Measurements from ENCODE around the gene ITFG1.
"Not testable (repeated sequence)": the region's sequence is repeated elsewhere in the genome, so short reads cannot be mapped to it uniquely, and the experiment has no call there.

ITFG1 gene

DNA sequence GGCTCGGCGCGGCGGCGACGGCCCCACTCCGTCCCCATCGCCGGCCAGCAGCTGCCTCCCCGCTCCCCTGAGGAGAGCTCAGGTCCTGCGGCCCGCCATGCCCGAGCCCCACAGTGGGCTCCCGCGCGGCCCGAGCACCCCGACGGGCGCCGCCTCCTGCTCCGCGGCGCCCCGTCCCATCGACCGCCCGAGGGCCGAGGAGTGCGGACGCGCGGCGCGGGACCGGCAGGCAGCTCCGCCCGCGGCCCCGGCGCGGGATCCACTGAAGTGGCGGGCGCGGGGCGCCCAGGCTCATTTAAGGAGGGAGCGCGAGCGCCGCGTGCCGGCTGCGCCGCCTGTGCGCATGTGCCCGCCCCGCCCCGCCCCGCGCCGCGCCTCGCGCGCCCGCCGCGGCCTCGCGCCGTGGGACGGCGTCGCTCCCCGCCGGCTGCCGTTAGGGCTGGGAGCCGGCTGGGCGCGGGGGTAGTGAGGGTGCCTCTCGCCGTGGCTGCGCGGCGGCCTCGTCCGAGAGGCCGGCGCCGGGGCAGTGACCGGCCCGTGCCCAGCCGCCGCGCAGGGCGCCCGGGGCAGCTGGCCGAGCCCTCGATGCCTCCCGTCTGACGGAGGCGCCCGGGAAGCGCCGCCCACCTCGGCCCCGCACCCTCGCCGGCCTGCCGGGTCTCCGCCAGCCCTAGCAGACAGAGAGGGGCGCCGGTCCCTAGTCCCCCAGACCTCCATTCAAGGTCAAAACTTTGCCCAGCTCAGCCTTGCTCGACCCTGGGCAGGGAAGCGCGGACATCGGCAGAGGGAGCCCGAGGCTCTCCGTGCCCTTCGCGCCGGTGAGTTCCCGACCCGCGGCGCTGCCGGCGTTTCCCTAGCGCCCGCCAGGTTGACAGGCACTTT lies 316.9 kb downstream of the ITFG1 start, which contains the start of gene NETO2:
Gene NETO2 (minus strand): TSS at position 269 of the 882 bp plus-strand sequence. CDS start 333 bp downstream, outside the sequence.
- DNase-seq: peak; percentile 46

DNA sequence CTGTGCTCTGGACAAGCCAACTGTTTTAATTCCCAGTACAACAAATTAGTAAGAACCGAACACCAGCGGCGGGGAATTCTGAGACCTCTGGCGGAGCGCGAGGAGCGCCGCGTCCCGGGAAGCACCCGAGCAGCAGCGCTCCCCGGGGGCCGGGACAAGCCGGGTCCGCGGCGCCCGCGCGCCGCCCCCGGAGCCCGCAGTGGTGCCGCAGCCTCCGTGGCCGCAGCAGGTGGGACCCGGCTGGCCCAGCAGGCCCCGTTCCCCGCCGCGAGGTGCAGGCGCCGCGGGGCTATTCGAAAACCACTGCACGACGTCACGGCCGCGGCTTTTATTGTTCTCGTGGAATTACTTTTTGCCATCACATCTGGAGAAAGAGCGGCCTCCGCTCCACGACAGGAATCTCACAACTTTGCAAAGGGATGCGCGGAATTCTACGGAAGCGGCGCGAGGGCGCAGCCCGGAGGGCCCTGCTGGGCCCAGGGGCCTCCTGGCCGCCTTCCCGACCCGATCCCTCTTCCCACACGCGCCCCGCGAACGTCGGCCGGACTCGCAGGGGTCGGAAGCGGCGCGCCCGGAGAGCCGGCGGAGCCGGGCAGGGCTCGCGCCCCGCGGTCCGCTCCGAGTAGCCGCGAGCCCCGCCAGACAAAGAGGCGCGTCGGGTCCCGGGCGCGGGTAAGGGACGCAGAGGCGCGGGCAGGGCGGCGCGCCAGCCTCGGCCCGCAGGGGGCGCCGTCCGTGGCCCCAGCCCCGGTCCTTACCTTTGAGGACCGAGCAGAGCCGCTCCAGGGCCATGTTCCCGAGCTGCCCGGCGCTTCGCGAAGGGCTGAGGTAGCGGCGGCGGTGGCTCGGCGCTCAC lies 317.8 kb downstream of the ITFG1 start:
- DNase-seq: peak; percentile 59

DNA sequence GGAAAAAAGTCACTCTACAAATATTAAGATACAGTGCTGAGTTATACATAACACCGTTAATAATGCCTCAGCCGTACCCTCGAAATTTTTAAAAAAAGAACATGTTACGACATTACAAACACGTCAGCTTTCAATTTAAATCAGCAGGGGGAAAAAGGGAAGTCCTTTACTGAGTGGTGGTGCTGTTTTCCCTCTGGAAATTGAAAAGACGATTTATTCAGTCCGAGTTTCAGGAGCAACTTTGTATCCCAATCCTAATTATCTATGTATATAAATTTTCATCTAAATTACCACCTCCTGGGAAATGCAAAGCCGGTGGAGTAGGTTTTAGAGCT lies 318.4 kb downstream of the ITFG1 start:
- no peak for DNase-seq

- peak; percentile 85 for DNase-seq
Observed at GRCh38 chr16:47141773-47142485, 318.9 kb downstream of the ITFG1 start.

DNA sequence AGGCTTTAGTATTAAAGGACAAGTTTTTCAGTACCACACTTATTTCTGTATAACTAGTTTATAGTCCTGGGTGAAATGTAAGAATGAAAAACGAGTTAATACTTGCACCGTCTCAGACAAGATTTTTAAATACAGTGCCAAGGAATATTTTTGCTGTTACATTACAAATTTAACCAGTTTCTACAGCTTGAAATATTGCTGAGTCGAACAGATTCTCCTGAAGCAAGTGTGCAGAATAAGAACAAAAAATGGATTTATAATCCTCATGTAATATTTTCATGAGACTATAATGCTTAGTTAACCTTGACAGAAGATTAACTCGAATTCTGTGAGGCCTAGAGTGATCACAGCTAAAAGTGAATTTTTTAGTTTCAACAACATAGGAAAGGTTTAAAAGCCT lies 320.2 kb downstream of the ITFG1 start:
- DNase-seq: no peak

DNA sequence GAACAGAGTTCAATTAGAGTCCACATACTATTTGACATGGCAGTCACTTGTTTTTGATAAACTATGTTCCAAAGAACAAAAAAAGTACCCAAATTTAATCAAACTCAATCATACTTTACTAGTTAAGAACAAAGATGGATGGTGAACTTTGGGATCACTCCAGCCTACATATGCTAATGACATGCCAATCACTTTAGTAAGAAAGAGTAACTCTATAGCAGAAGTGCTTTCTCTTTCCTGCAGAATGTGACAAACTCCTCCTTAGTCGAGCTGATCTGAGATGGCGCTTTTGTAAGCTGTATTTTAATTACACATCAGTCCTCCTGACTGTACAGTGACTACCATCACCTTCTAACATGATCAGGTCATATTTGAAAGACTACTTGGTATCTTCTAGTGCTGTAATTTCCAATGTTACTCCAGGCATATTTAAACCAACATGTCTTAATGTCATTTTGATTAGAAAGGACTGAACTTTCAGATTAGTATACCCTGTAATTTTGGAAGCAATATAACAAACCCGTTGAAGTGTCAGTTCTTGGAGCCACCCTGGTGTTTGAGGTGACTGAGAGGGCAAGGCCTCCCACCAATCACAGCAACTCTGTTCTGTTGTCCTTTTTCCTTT lies 321.2 kb downstream of the ITFG1 start:
- no peak for DNase-seq

DNA sequence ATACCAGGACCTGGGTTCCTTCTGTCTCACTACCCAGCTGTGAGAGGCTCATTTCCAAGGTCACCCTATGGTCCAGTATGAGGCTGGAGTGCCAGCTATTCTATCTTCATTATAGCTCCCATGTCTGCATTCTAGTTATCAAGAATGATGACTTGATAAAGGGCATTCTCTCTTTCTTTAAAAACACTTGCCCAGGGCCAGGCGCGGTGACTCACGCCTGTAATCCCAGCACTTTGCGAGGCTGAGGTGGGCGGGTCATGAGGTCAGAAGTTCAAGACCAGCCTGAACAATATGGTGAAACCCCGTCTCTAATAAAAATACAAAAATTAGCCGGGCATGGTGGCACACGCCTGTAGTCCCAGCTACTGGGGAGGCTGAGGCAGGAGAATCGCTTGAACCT lies 322.9 kb downstream of the ITFG1 start:
- DNase-seq: not testable (repeated sequence)

- DNase-seq: no peak
Observed at GRCh38 chr16:47136099-47136842, 324.6 kb downstream of the ITFG1 start.

DNA sequence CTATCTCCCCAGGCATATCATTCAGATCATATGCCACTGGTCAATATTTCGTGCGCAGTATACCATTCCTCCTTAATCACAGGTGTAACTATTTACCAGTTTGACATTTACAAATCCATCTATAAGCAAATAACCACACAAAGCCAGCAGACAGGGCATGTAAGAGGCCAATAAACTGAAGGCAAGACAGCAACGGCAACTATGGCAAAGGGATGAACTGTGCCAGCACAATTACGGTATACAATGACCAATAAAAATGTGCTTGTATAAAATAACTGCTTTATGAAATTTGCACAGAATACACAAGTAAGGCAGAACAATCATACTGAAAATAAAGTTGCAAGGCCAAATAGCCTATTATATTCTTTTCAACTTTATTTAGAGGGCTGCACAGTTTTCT lies 326.3 kb downstream of the ITFG1 start:
- DNase-seq: no peak

DNA sequence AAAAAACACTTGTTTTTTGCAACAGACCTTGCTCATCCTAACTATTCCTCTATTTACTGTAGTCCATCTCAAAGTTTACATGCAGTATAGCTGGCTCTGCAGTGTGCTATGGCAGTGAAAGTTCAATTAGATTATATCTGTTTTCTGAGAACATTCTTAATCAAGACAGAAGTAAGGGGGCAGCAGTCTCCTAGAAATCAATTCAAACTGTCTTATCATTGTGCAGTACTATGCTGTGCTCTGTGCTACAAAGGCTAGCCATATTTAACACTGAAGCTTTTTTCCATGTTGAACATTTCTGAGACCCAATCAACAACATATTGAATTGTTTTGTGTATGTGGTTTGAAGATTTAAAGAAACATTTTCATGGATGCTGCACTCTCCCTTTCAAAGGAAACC lies 328.6 kb downstream of the ITFG1 start:
- peak; percentile 17 for DNase-seq

GRCh38 chr16:47129755-47130435 lies 331.0 kb downstream of the ITFG1 start:
- DNase-seq: no peak

DNA sequence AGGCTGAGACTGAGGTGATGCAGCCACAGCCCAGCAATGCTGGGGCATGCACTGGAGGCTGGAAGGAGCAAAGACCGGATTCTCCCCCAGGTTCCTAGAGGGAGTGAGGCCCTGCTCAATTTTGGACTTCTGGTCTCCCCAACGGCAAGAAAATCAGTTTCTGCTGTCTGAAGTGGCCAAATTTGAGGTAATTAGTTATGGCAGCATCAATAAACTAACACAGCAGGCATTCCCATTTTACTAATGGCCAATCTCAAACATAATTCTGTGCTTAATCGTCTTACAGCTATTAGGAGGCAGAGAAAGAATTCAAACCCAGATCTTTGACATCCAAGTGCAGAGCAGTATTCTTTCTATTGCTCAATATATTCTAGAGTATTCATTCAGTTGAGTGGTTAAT lies 333.3 kb downstream of the ITFG1 start:
- no peak for DNase-seq

- DNase-seq: no peak
Observed at GRCh38 chr16:47125757-47126156, 335.1 kb downstream of the ITFG1 start.

GRCh38 chr16:47113130-47113529 lies 347.7 kb downstream of the ITFG1 start:
- no peak for DNase-seq

- peak; percentile 4 for DNase-seq
Observed at GRCh38 chr16:47110939-47111338, 349.9 kb downstream of the ITFG1 start.

DNA sequence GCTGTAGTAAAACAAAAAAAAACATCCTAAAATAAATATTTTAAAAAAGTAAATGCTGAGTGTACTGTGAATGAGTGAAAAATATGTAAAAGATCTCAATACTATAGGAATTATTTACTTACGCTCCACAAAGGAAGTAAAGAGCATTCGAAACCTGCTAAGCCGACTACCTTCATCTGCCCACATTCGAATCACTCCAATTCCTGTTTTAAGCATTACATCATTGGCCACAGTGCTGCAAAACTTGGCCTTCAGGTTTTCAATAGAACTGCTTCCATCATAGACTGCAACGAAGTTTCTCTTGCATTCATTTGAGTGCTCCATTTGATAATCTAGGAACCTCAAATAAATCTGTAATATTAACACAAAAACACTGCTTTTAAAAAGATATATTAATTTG lies 351.5 kb downstream of the ITFG1 start:
- DNase-seq: no peak
